DND-41 (cell line): ENCODE data around the gene BTBD2.

Source experiments
- EZH2 ChIP-seq: IDR thresholded peaks from 3 replicates; pipeline ENCODE4 v1.6.1; 2012; ENCODE audit warnings: borderline replicate concordance, low read depth, mild to moderate bottlenecking, moderate library complexity, low read length, inconsistent platforms; ENCODE audit not compliant: severe bottlenecking
- TF ChIP-seq, protein P1 (sequence below): IDR thresholded peaks from 2 replicates; pipeline ENCODE4 v1.5.1; 2012; ENCODE audit warnings: borderline replicate concordance, low read length, moderate library complexity, mild to moderate bottlenecking; ENCODE audit not compliant: poor library complexity, severe bottlenecking; ENCODE audit errors: extremely low read depth

DNA sequence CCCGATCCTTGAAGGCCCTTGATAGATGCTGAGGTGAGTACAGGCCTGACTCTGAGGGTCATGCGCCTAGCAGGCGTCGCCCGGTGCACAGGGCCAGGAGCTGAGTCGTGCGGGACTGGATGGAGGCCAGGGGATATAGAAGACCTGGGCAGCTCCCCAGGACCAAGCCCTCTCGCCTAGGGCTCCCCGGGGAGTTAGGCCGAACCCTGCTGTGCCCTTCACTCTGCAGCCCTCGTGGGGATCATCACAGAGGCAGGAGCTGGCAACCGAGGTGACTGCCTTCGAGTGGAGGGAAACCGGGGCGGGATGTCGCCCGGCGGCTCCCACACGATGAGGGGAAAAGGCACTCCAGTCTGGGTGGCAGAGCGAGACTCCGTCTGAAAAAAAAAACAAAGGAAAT, 62.9 kb downstream of the BTBD2 start:
- TF ChIP-seq, protein P1, sequence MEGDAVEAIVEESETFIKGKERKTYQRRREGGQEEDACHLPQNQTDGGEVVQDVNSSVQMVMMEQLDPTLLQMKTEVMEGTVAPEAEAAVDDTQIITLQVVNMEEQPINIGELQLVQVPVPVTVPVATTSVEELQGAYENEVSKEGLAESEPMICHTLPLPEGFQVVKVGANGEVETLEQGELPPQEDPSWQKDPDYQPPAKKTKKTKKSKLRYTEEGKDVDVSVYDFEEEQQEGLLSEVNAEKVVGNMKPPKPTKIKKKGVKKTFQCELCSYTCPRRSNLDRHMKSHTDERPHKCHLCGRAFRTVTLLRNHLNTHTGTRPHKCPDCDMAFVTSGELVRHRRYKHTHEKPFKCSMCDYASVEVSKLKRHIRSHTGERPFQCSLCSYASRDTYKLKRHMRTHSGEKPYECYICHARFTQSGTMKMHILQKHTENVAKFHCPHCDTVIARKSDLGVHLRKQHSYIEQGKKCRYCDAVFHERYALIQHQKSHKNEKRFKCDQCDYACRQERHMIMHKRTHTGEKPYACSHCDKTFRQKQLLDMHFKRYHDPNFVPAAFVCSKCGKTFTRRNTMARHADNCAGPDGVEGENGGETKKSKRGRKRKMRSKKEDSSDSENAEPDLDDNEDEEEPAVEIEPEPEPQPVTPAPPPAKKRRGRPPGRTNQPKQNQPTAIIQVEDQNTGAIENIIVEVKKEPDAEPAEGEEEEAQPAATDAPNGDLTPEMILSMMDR = no peak
- TF ChIP-seq EZH2 = no peak
